Measurements from ENCODE around the gene THOP1.

THOP1 gene

GRCh38 chr19:2841855-2842574 is 56.7 kb downstream of the THOP1 start:
- peak overlapping the region; percentile 81 for H3K4me3 ChIP-seq (ENCODE audit: low read depth, low read length)
- TF ChIP-seq CTCF (IDR thresholded peaks at IDR 0.05; ENCODE audit: low read depth, low read length), result no peak

GRCh38 chr19:2845107-2845506 is 59.8 kb downstream of the THOP1 start:
- no peak overlapping the region for H3K4me3 ChIP-seq (ENCODE audit: low read depth, low read length)
- TF ChIP-seq CTCF (IDR thresholded peaks at IDR 0.05; ENCODE audit: low read depth, low read length), result no peak

- no peak overlapping the region for H3K4me3 ChIP-seq (ENCODE audit: low read depth, low read length)
- no peak for TF ChIP-seq CTCF (IDR thresholded peaks at IDR 0.05; ENCODE audit: low read depth, low read length)
These were observed 61.0 kb downstream of the THOP1 start for GRCh38 chr19:2846180-2846894.

- no peak for TF ChIP-seq CTCF (IDR thresholded peaks at IDR 0.05; ENCODE audit: low read depth, low read length)
- H3K4me3 ChIP-seq (ENCODE audit: low read depth, low read length), result no peak overlapping the region
These were observed 62.2 kb downstream of the THOP1 start for GRCh38 chr19:2847507-2847906.

- no peak overlapping the region for H3K4me3 ChIP-seq (ENCODE audit: low read depth, low read length)
- no peak for TF ChIP-seq CTCF (IDR thresholded peaks at IDR 0.05; ENCODE audit: low read depth, low read length)
These were observed 63.3 kb downstream of the THOP1 start for GRCh38 chr19:2848616-2849015.

- no peak overlapping the region for H3K4me3 ChIP-seq (ENCODE audit: low read depth, low read length)
- TF ChIP-seq CTCF (IDR thresholded peaks at IDR 0.05; ENCODE audit: low read depth, low read length), result no peak
These were observed 65.1 kb downstream of the THOP1 start for GRCh38 chr19:2850256-2850925.

GRCh38 chr19:2852598-2852997 is 67.3 kb downstream of the THOP1 start:
- TF ChIP-seq CTCF (IDR thresholded peaks at IDR 0.05; ENCODE audit: low read depth, low read length), result no peak
- H3K4me3 ChIP-seq (ENCODE audit: low read depth, low read length), result no peak overlapping the region
